SU-DHL-6 (cell line): ENCODE results near the gene DBR1.

ENCODE experiments used
- H2AFZ ChIP-seq: fragments of 200-600 bp; sonication (generic); 2 replicates; pipeline ENCODE4 v1.6.1; 2014; ENCODE audit warnings: low read depth, mild to moderate bottlenecking, moderate library complexity, mixed read lengths, antibody characterized with exemption, low read length; ENCODE audit not compliant: severe bottlenecking
- H3F3A ChIP-seq: fragments of 200-600 bp; shearing (Covaris generic); 2 replicates; pipeline ENCODE4 v1.6.0; 2016; ENCODE audit warnings: antibody characterized with exemption, mild to moderate bottlenecking; ENCODE audit not compliant: insufficient read depth
- H3K27ac ChIP-seq: fragments of 200-600 bp; sonication (generic); 2 replicates; pipeline ENCODE4 v1.5.1; 2016; ENCODE audit warnings: low read depth, mild to moderate bottlenecking, low read length, moderate library complexity, mixed read lengths
- H3K27me3 ChIP-seq: fragments of 200-600 bp; sonication (generic), shearing (Covaris generic); 2 replicates; pipeline ENCODE4 v1.6.0; 2014; ENCODE audit warnings: mild to moderate bottlenecking, low read length
- H3K36me3 ChIP-seq: fragments of 200-600 bp; sonication (generic); 2 replicates; pipeline ENCODE4 v1.6.1; 2014; ENCODE audit warnings: mild to moderate bottlenecking, low read length, mixed read lengths
- H3K4me2 ChIP-seq: fragments of 300-600, 200-600 bp; shearing (Covaris generic), sonication (generic); 2 replicates; pipeline ENCODE4 v1.6.0; 2014; ENCODE audit warnings: low read length, low read depth, mild to moderate bottlenecking; ENCODE audit not compliant: poor library complexity, severe bottlenecking
- H3K4me3 ChIP-seq: fragments of 200-600 bp; sonication (generic); 2 replicates; pipeline ENCODE4 v1.5.1; 2014; ENCODE audit warnings: antibody characterized with exemption, low read length, mild to moderate bottlenecking, mixed read lengths; ENCODE audit not compliant: insufficient read depth, poor library complexity, severe bottlenecking
- H3K79me2 ChIP-seq: fragments of 200-600 bp; sonication (generic); 2 replicates; pipeline ENCODE4 v1.6.1; 2014; ENCODE audit warnings: mild to moderate bottlenecking, low read length, moderate library complexity; ENCODE audit not compliant: insufficient read depth
- H3K9ac ChIP-seq: fragments of 200-600 bp; sonication (generic); 2 replicates; pipeline ENCODE4 v1.7.0; 2014; ENCODE audit warnings: mild to moderate bottlenecking, low read length
- H3K9me2 ChIP-seq: fragments of 200-600 bp; sonication (generic); replicated peaks from 2 replicates; pipeline ENCODE4 v1.6.1; 2014; ENCODE audit warnings: low read length; ENCODE audit not compliant: insufficient read depth
- H3K9me3 ChIP-seq: fragments of 200-600 bp; sonication (generic); 2 replicates; pipeline ENCODE4 v1.6.1; 2014; ENCODE audit warnings: low read length, mixed read lengths; ENCODE audit not compliant: insufficient read depth
- H4K20me1 ChIP-seq: fragments of 200-600 bp; sonication (generic); 2 replicates; pipeline ENCODE4 v1.6.1; 2014; ENCODE audit warnings: low read depth, mild to moderate bottlenecking, antibody characterized with exemption, low read length, moderate library complexity, mixed read lengths
- EZH2phosphoT487 ChIP-seq: fragments of 200-600 bp; sonication (generic), shearing (Covaris generic); conservative IDR thresholded peaks from 2 replicates; pipeline ENCODE4 v1.6.1; 2018; ENCODE audit warnings: mild to moderate bottlenecking, antibody characterized with exemption, low read length, moderate library complexity, mixed read lengths
- TF ChIP-seq, protein P1 (sequence below): fragments of 200-600 bp; sonication (generic); IDR thresholded peaks from one replicate; pipeline ENCODE4 v1.5.1; 2017; ENCODE audit warnings: antibody characterized with exemption, mild to moderate bottlenecking, low read length, moderate library complexity; ENCODE audit not compliant: insufficient read depth, poor library complexity, severe bottlenecking

DBR1 gene

DNA sequence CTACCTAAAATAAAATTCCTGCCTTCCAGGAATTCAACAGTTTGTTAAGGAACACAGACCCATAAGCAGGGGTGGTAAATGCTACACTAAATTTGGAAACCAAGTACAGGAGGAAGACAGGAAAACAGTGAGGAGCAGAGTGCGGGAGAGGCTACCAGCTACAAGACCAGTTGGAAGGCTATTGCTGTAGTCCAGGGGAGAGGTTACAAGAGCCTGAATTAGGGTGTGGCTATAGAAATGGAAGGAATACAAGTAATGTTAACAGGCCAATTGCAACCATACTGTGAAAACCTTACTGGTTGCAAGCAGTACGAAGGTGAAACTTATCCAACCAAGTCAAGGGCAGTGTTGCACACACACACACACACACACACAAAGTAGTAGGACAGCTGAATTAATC is 11.5 kb upstream of the DBR1 start:
- Histone ChIP-seq H2AFZ (peak overlapping the region; percentile 99), H3K9ac (peak overlapping the region; percentile 92; the same call in 1 of the 2 replicates), H3K27ac (no peak overlapping the region), H3K27me3 (no peaks in the 10 kb centered on the region), H3F3A (peaks cover 5% of the 10 kb centered on the region; the same call in 1 of the 2 replicates), H3K4me3 (peak overlapping the region; percentile 98), H3K79me2 (peaks cover 40% of the 10 kb centered on the region), H3K9me2 (no peaks in the 10 kb centered on the region), H3K9me3 (no peaks in the 10 kb centered on the region), H3K36me3 (no peaks in the 10 kb centered on the region), H3K4me2 (peak overlapping the region; percentile 92), H4K20me1 (peaks cover 5% of the 10 kb centered on the region)
- TF ChIP-seq, protein P1, sequence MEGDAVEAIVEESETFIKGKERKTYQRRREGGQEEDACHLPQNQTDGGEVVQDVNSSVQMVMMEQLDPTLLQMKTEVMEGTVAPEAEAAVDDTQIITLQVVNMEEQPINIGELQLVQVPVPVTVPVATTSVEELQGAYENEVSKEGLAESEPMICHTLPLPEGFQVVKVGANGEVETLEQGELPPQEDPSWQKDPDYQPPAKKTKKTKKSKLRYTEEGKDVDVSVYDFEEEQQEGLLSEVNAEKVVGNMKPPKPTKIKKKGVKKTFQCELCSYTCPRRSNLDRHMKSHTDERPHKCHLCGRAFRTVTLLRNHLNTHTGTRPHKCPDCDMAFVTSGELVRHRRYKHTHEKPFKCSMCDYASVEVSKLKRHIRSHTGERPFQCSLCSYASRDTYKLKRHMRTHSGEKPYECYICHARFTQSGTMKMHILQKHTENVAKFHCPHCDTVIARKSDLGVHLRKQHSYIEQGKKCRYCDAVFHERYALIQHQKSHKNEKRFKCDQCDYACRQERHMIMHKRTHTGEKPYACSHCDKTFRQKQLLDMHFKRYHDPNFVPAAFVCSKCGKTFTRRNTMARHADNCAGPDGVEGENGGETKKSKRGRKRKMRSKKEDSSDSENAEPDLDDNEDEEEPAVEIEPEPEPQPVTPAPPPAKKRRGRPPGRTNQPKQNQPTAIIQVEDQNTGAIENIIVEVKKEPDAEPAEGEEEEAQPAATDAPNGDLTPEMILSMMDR: no peak
- no peak for TF ChIP-seq EZH2phosphoT487

DNA sequence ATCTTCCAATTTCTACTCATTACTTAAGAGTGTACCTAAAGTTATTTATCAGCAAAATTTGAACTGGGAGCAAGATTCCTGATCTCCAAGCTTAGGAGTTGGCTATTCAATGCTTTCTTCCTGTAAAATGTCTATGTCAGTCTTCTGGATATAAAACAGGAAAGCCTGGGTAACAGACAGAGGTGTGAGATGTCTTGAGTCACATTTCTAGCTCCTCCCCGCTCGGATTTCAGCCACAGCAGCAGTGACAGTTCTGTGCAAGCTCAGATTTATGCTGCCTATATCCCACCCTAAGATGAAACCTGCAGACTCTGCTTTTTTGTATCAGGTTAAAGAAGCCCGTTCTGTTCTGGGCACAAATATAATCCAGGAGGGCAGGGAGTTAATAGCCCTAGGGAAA is 10.3 kb upstream of the DBR1 start:
- no peak overlapping the region for H2AFZ ChIP-seq
- H3K9ac ChIP-seq: no peak overlapping the region
- H3K27me3 ChIP-seq: no peaks in the 10 kb centered on the region
- no peak overlapping the region for H3K27ac ChIP-seq
- peaks cover 28% of the 10 kb centered on the region for H3K79me2 ChIP-seq
- H3K4me3 ChIP-seq: no peak overlapping the region
- no peaks in the 10 kb centered on the region for H3K9me3 ChIP-seq
- H3K36me3 ChIP-seq: no peaks in the 10 kb centered on the region
- no peak for TF ChIP-seq EZH2phosphoT487
- TF ChIP-seq, protein P1: no peak
- no peaks in the 10 kb centered on the region for H3K9me2 ChIP-seq
- H3K4me2 ChIP-seq: no peak overlapping the region
- H4K20me1 ChIP-seq: no peaks in the 10 kb centered on the region; the same call in 1 of the 2 replicates
- H3F3A ChIP-seq: peaks cover 5% of the 10 kb centered on the region; the same call in 1 of the 2 replicates

DNA sequence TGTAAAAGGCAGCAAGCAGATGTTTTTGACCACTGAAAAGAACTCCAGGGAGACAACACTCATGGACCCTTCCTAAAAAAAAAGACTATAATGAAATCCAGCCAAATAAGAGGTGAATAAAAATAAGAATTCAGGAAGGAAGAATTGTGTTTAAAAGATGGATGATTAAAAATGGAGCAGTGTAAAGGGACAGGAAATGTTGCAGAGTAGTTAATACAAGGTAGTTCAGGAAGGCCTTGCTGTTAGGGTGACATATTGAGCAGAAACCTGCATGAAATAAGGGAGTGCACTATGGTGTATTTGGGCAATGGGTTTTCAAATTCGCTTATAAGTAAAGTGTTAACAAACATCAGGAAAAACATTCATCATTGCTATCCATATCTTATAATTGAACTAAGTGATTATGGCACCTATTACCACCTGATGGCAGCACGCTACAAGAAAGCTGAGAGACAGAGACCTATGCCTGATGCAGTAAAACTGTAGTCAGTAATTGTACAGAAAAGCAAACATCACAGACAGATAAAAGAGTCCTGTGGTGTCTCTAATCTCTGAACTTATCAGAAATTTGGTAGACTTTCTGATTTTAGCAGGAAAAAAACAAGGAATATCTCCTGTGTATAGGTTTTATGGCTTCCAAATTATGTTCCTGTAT is 5.8 kb upstream of the DBR1 start:
- Histone ChIP-seq H3K79me2 (no peaks in the 10 kb centered on the region), H3K9me3 (no peaks in the 10 kb centered on the region), H2AFZ (no peak overlapping the region), H3K36me3 (no peaks in the 10 kb centered on the region), H3K27ac (no peak overlapping the region), H3K9ac (no peak overlapping the region), H3K4me2 (no peak overlapping the region), H4K20me1 (no peaks in the 10 kb centered on the region), H3K9me2 (no peaks in the 10 kb centered on the region), H3K4me3 (no peak overlapping the region), H3F3A (0 out of 2 replicates have a peak, but pooled peaks cover 2% of the 10 kb centered on the region), H3K27me3 (no peaks in the 10 kb centered on the region)
- no peak for TF ChIP-seq EZH2phosphoT487
- TF ChIP-seq, protein P1: peak; percentile 37
